Measurements from ENCODE around the gene ERFL. TPM values are rescaled to one million over a fixed set of nuclear protein-coding genes. Genes with fewer than 3 reads are reported as not detected.

The ERFL gene
- total and polyA plus RNA-seq, 2 of the 8 experiments (the other 6 are each of a cell fraction or from before 2014, with no cell fraction given): 0.12 TPM; not detected in 1

DNA sequence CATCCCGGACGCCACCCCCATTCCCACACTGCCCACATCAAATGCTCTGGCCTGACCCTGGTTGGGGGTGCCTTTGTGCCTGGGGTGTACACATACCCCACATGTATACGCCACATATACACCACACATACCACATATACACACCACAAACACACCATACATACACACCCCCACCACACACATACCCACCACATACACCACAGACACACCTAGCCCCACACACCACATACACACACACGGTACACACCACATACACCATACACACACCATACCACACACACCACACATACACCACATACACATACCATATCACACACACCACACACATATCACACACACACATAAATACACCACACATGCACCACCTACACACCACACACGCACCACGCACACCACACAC lies 10.2 kb downstream of the ERFL start (continued):
- TF ChIP-seq USF2 (IDR thresholded peaks at IDR 0.05; ENCODE audit: low read length) (no peak), SIX5 (IDR thresholded peaks at IDR 0.05; ENCODE audit: low read depth, low read length) (no peak), CHD7 (IDR thresholded peaks at IDR 0.05; ENCODE audit: insufficient replicate concordance, low read length) (no peak)

All from H1 (cell line).